Small intestine (tissue), 7 donors: ENCODE results near the gene LYZ. TPM values are rescaled to one million over a fixed set of nuclear protein-coding genes. Genes with fewer than 3 reads are reported as not detected.
A peak's percentile ranks its signal among the peaks of the same experiment; 100 is the strongest.

Source experiments
- DNase-seq, 2 donors: peaks; one replicate each; pipeline versions ENCODE4 v3.0.0 to v3.0.0-alpha.2; 2013
- FAIRE-seq: peaks from 2 replicates; lab custom pipeline; 2012; peaks lifted over from hg19 to GRCh38; lab: Jason Lieb, UNC
- H3K27ac ChIP-seq, 3 donors: one replicate each; pipeline ENCODE4 v1.5.1; 2013; ENCODE audit warnings: low read length in 2 of 3, mild to moderate bottlenecking in 2 of 3, control low read depth in 1 of 3, inconsistent platforms in 1 of 3, low read depth in 1 of 3, moderate library complexity in 1 of 3
- H3K27me3 ChIP-seq, 3 donors: one replicate each; pipeline ENCODE4 v1.6.1; 2013; ENCODE audit warnings: low read length in 3 of 3, inconsistent platforms in 1 of 3; ENCODE audit not compliant: control insufficient read depth in 3 of 3, insufficient read depth in 3 of 3
- H3K36me3 ChIP-seq, 3 donors: one replicate each; pipeline ENCODE4 v1.6.1; 2013; ENCODE audit warnings: low read length in 3 of 3, inconsistent platforms in 1 of 3, low read depth in 1 of 3, mild to moderate bottlenecking in 1 of 3, moderate library complexity in 1 of 3; ENCODE audit not compliant: control insufficient read depth in 3 of 3, insufficient read depth in 2 of 3
- H3K4me1 ChIP-seq, 3 donors: one replicate each; pipeline ENCODE4 v1.6.1; 2013; ENCODE audit warnings: low read length in 2 of 3, inconsistent platforms in 1 of 3, low read depth in 1 of 3, mild to moderate bottlenecking in 1 of 3, moderate library complexity in 1 of 3; ENCODE audit not compliant: control insufficient read depth in 3 of 3, insufficient read depth in 2 of 3
- H3K4me3 ChIP-seq, 3 donors: one replicate each; pipeline ENCODE4 v1.5.1; 2013; ENCODE audit warnings: low read length in 3 of 3, control low read depth in 1 of 3, inconsistent platforms in 1 of 3, low read depth in 1 of 3, mild to moderate bottlenecking in 1 of 3, moderate library complexity in 1 of 3
- H3K9me3 ChIP-seq, 2 donors: one replicate each; pipeline ENCODE4 v1.6.1; 2013; ENCODE audit warnings: low read depth in 1 of 2, low read length in 1 of 2; ENCODE audit not compliant: control insufficient read depth in 2 of 2, insufficient read depth in 1 of 2
- WGBS, 3 donors: extraction: QIAGEN DNeasy Blood & Tissue Kit; methylation state at CpG; one replicate each; pipeline ENCODE4 v1.1.7; 2013; 5-methylcytosine and 5-hydroxymethylcytosine counted together
- polyA plus RNA-seq, 4 donors: library from polyadenylated mRNA; stranded (reverse) in 3 of 4; unstranded in 1 of 4; fragments of 200-250 nt in 3 of 4; fragments of 120-200 nt in 1 of 4; gene quantifications; one replicate each; pipeline versions ENCODE4 v1.2.1 to v1.2.3, GENCODE V29; 2013
- donor health status: healthy with polysubstance abuse.
- donor health status: control.
- donor health status: control.
- donor health status: Bipolar disorder and iron deficiency.
- donor health status: healthy.

The LYZ gene
- polyA plus RNA-seq, 4 donors, result 69.6 to 836 (median 212) TPM

- Histone ChIP-seq H3K9me3 (no peaks in the 10 kb centered on the region), H3K4me1 (peaks cover 0 to 2% (median 0%) of the 10 kb centered on the region in 3 donors), H3K36me3 (no peaks in the 10 kb centered on the region), H3K4me3 (no peak overlapping the region), H3K27me3 (no peaks in the 10 kb centered on the region), H3K27ac (no peak overlapping the region)
- no peak for DNase-seq
- WGBS, 3 donors, result 90 to 92% (median 91%) methylated on average over 5 of the region's 5 CpGs
- FAIRE-seq, result no peak
These were observed 4.7 kb downstream of the LYZ start for GRCh38 chr12:69352904-69353303.

GRCh38 chr12:69354172-69354555 is 6.0 kb downstream of the LYZ start:
- Histone ChIP-seq H3K4me1 (peaks cover 0 to 5% (median 0%) of the 10 kb centered on the region in 3 donors), H3K9me3 (no peaks in the 10 kb centered on the region), H3K4me3 (no peak overlapping the region), H3K27ac (no peak overlapping the region), H3K36me3 (no peaks in the 10 kb centered on the region), H3K27me3 (no peaks in the 10 kb centered on the region)
- DNase-seq (no peak), FAIRE-seq (no peak)
- 83 to 93% (median 91%) methylated on average over 1 of the region's 1 CpG for WGBS, 3 donors

GRCh38 chr12:69354556-69355187 is 6.5 kb downstream of the LYZ start:
- Histone ChIP-seq H3K27me3 (no peaks in the 10 kb centered on the region), H3K9me3 (no peaks in the 10 kb centered on the region), H3K4me1 (peaks cover 0 to 7% (median 0%) of the 10 kb centered on the region in 3 donors), H3K27ac (no peak overlapping the region), H3K4me3 (no peak overlapping the region), H3K36me3 (no peaks in the 10 kb centered on the region)
- DNase-seq, result no peak
- 73 to 91% (median 80%) methylated on average over 1 of the region's 1 CpG for WGBS, 3 donors
- no peak for FAIRE-seq

GRCh38 chr12:69355363-69356028 is 7.3 kb downstream of the LYZ start:
- 68 to 91% (median 79%) methylated on average over 2 of the region's 2 CpGs for WGBS, 3 donors
- H3K27ac ChIP-seq, result no peak overlapping the region
- no peak for FAIRE-seq
- no peak overlapping the region for H3K4me3 ChIP-seq
- no peaks in the 10 kb centered on the region for H3K36me3 ChIP-seq
- no peak for DNase-seq
- no peaks in the 10 kb centered on the region for H3K9me3 ChIP-seq
- H3K4me1 ChIP-seq, result peaks cover 0 to 7% (median 3%) of the 10 kb centered on the region in 3 donors
- no peaks in the 10 kb centered on the region for H3K27me3 ChIP-seq

- Histone ChIP-seq H3K4me1 (peaks cover 0 to 7% (median 3%) of the 10 kb centered on the region in 3 donors), H3K27ac (peak within 1 kb of the TSS; percentile 94 to 100 (median 99)), H3K36me3 (peaks cover 0 to 1% (median 0%) of the 10 kb centered on the region in 3 donors), H3K27me3 (no peaks in the 10 kb centered on the region), H3K9me3 (no peaks in the 10 kb centered on the region), H3K4me3 (peak within 1 kb of the TSS; percentile 80 to 92 (median 86))
- 0 to 1% (median 0%) methylated on average over 59 to 70 of the region's 70 CpGs for WGBS, 3 donors
- FAIRE-seq, result no peak
- peak; percentile 94 to 95 for DNase-seq
These were observed 11.6 kb downstream of the LYZ start, which contains the start of gene YEATS4 for GRCh38 chr12:69359531-69360347. Gene YEATS4, plus strand, starts transcription at chr12:69359743. Its CDS starts 230 bp downstream, at chr12:69359973.

- FAIRE-seq, result no peak
- Histone ChIP-seq H3K27ac (peak overlapping the region in 2 of 3 donors; percentile 94 to 100), H3K36me3 (peaks cover 0 to 2% (median 1%) of the 10 kb centered on the region in 3 donors), H3K4me3 (peak overlapping the region in 2 of 3 donors; percentile 80 to 92), H3K27me3 (no peaks in the 10 kb centered on the region), H3K9me3 (no peaks in the 10 kb centered on the region), H3K4me1 (peaks cover 0 to 7% (median 3%) of the 10 kb centered on the region in 3 donors)
- 4 to 5% (median 4%) methylated on average over 10 of the region's 10 CpGs for WGBS, 3 donors
- DNase-seq, result no peak
These were observed 12.1 kb downstream of the LYZ start for GRCh38 chr12:69360348-69360672.

- whole genome bisulfite sequencing, 3 donors, result 96 to 98% (median 96%) methylated on average over 5 of the region's 5 CpGs
- FAIRE-seq, result no peak
These were observed 18.6 kb downstream of the LYZ start for GRCh38 chr12:69366796-69367195.

GRCh38 chr12:69368171-69368570 is 20.0 kb downstream of the LYZ start:
- no peak for FAIRE-seq
- 92 to 93% (median 92%) methylated on average over 1 of the region's 1 CpG for WGBS, 3 donors

More at GRCh38 chr12:69366796-69367195, 18.6 kb downstream of the LYZ start:
- H3K4me1 ChIP-seq, result no peaks in the 10 kb centered on the region
- no peak for DNase-seq
- no peak overlapping the region for H3K4me3 ChIP-seq
- H3K27me3 ChIP-seq, result no peaks in the 10 kb centered on the region
- no peak overlapping the region for H3K27ac ChIP-seq
- H3K9me3 ChIP-seq, result no peaks in the 10 kb centered on the region
- peaks cover 2 to 13% (median 7%) of the 10 kb centered on the region in 3 donors for H3K36me3 ChIP-seq

More at GRCh38 chr12:69368171-69368570, 20.0 kb downstream of the LYZ start:
- no peaks in the 10 kb centered on the region for H3K9me3 ChIP-seq
- peaks cover 2 to 13% (median 11%) of the 10 kb centered on the region in 3 donors for H3K36me3 ChIP-seq
- H3K27ac ChIP-seq, result no peak overlapping the region
- DNase-seq, result no peak
- H3K27me3 ChIP-seq, result no peaks in the 10 kb centered on the region
- no peak overlapping the region for H3K4me3 ChIP-seq
- H3K4me1 ChIP-seq, result no peaks in the 10 kb centered on the region
